OCI-LY7 (cell line): ENCODE measurements around the gene CRYL1. TPM values are rescaled to one million over a fixed set of nuclear protein-coding genes. Genes with fewer than 3 reads are reported as not detected.

Experiments used
- BruUV-seq: library from RNA; stranded (reverse); fragments of 400-500 nt; replicated peaks from 2 replicates; lab custom pipeline; 2021; lab: Mats Ljungman, UMichigan
- CTCF ChIA-PET: fragments of 300-600 bp; sonication (Branson Sonifier 250); formaldehyde crosslinking; loops from one replicate; lab custom pipeline; 2022; ENCODE audit warnings: antibody characterized with exemption; ENCODE audit not compliant: unreplicated experiment; lab: Charles Lee
- POLR2A ChIA-PET: fragments of 300-600 bp; sonication (Branson Sonifier 250); formaldehyde crosslinking; loops from one replicate; lab custom pipeline; 2022; ENCODE audit warnings: antibody characterized with exemption; lab: Charles Lee
- DNase-seq: peaks from one replicate; pipeline ENCODE4 v3.0.0-alpha.2; 2015; ENCODE audit warnings: low spot score
- H2AFZ ChIP-seq: fragments of 200-600 bp; sonication (generic), shearing (Covaris generic); 2 replicates; pipeline ENCODE4 v1.6.1; 2014; ENCODE audit warnings: mild to moderate bottlenecking, antibody characterized with exemption, low read length, moderate library complexity
- H3K27ac ChIP-seq: fragments of 200-600 bp; sonication (generic); 2 replicates; pipeline ENCODE4 v1.5.1; 2014; ENCODE audit warnings: mixed run types, low read depth, mild to moderate bottlenecking, moderate library complexity, low read length, inconsistent platforms; ENCODE audit not compliant: poor library complexity, severe bottlenecking
- H3K36me3 ChIP-seq: fragments of 200-600 bp; sonication (generic); 2 replicates; pipeline ENCODE4 v1.6.1; 2014; ENCODE audit warnings: mild to moderate bottlenecking, antibody characterized with exemption, low read length, moderate library complexity, mixed read lengths; ENCODE audit not compliant: insufficient read depth
- H3K4me1 ChIP-seq: fragments of 200-600 bp; sonication (generic); 2 replicates; pipeline ENCODE4 v1.5.1; 2014; ENCODE audit warnings: mild to moderate bottlenecking, low read length; ENCODE audit not compliant: insufficient read depth, poor library complexity, severe bottlenecking
- H3K4me2 ChIP-seq: fragments of 200-600 bp; sonication (generic); 2 replicates; pipeline ENCODE4 v1.6.1; 2014; ENCODE audit warnings: mild to moderate bottlenecking, low read length
- H3K4me3 ChIP-seq: fragments of 200-600 bp; sonication (generic); 2 replicates; pipeline ENCODE4 v1.5.1; 2014; ENCODE audit warnings: mild to moderate bottlenecking, low read depth, low read length; ENCODE audit not compliant: poor library complexity, severe bottlenecking
- H3K79me2 ChIP-seq: fragments of 200-600 bp; sonication (generic); 2 replicates; pipeline ENCODE4 v1.6.1; 2016; ENCODE audit warnings: low read depth, mild to moderate bottlenecking, low read length, moderate library complexity, mixed read lengths; ENCODE audit not compliant: insufficient read depth
- H3K9me2 ChIP-seq: fragments of 200-600 bp; sonication (generic); 2 replicates; pipeline ENCODE4 v1.6.1; 2016; ENCODE audit warnings: mild to moderate bottlenecking, low read length, mixed read lengths; ENCODE audit not compliant: insufficient read depth
- H3K9me3 ChIP-seq: fragments of 200-600 bp; sonication (generic); 2 replicates; pipeline ENCODE4 v1.6.1; 2014; ENCODE audit warnings: mild to moderate bottlenecking, mixed run types, low read length, mixed read lengths
- H4K20me1 ChIP-seq: fragments of 200-600 bp; sonication (generic); 2 replicates; pipeline ENCODE4 v1.6.1; 2014; ENCODE audit warnings: mild to moderate bottlenecking, antibody characterized with exemption, low read length, moderate library complexity, mixed read lengths; ENCODE audit not compliant: insufficient read depth
- CTCF ChIP-seq: fragments of 200-600 bp; sonication (generic); conservative IDR thresholded peaks from 2 replicates; pipeline ENCODE4 v1.5.1; 2014; ENCODE audit warnings: mild to moderate bottlenecking, antibody characterized with exemption, low read length, moderate library complexity, mixed read lengths
- EZH2phosphoT487 ChIP-seq: fragments of 200-600 bp; sonication (generic); IDR thresholded peaks from 2 replicates; pipeline ENCODE4 v1.6.1; 2018; ENCODE audit warnings: low read depth, borderline replicate concordance, mild to moderate bottlenecking, mixed run types, antibody characterized with exemption, low read length, moderate library complexity, mixed read lengths
- intact Hi-C: fragments of 100-400 bp; cut with micrococcal nuclease; formaldehyde crosslinking; loops from one replicate; pipeline ENCODE4 v1.10.0; 2022; ENCODE audit not compliant: unreplicated experiment
- total RNA-seq, 2 experiments: library from RNA; depleted of rRNA in 1 of 2; stranded (reverse); fragments of >200 nt in 1 of 2; shearing (Covaris generic) in 1 of 2; gene quantifications; 2 replicates each; pipeline ENCODE4 v1.2.3, GENCODE V29; 2014 to 2022

The CRYL1 gene
- total RNA-seq, 2 experiments from 2014 or later, result not detected

GRCh38 chr13:20373861-20374260 lies 151.8 kb downstream of the CRYL1 start:
- ChIA-PET POLR2A (no interaction called here), CTCF (no interaction called here)
- TF ChIP-seq EZH2phosphoT487 (no peak), CTCF (no peak)
- no peaks in the 10 kb centered on the region for H3K36me3 ChIP-seq
- H3K9me2 ChIP-seq, result no peaks in the 10 kb centered on the region
- no peaks in the 10 kb centered on the region for H3K4me1 ChIP-seq
- BruUV-seq, result no TSS peak
- H2AFZ ChIP-seq, result no peak overlapping the region
- intact Hi-C loops, result no loop called here
- DNase-seq, result no peak
- H3K4me2 ChIP-seq, result no peak overlapping the region
- no peaks in the 10 kb centered on the region for H3K79me2 ChIP-seq
- no peak overlapping the region for H3K4me3 ChIP-seq
- no peaks in the 10 kb centered on the region for H4K20me1 ChIP-seq
- H3K27ac ChIP-seq, result no peak overlapping the region
- H3K9me3 ChIP-seq, result no peaks in the 10 kb centered on the region

- ChIA-PET CTCF (no interaction called here), POLR2A (no interaction called here)
- intact Hi-C loops, result no loop called here
- no peak for TF ChIP-seq CTCF
- TF ChIP-seq EZH2phosphoT487, result no peak
- H3K79me2 ChIP-seq, result no peaks in the 10 kb centered on the region
- no peak overlapping the region for H3K27ac ChIP-seq
- no peaks in the 10 kb centered on the region for H3K36me3 ChIP-seq
- no peaks in the 10 kb centered on the region for H3K9me2 ChIP-seq
- no peaks in the 10 kb centered on the region for H3K9me3 ChIP-seq
- no peaks in the 10 kb centered on the region for H3K4me1 ChIP-seq
- no peak overlapping the region for H3K4me3 ChIP-seq
- BruUV-seq, result no TSS peak
- no peaks in the 10 kb centered on the region for H4K20me1 ChIP-seq
- H2AFZ ChIP-seq, result no peak overlapping the region
- no peak overlapping the region for H3K4me2 ChIP-seq
- no peak for DNase-seq
Observed at GRCh38 chr13:20371825-20372224, 153.8 kb downstream of the CRYL1 start.

- no TSS peak for BruUV-seq
- Histone ChIP-seq H2AFZ (no peak overlapping the region), H3K36me3 (no peaks in the 10 kb centered on the region), H3K79me2 (no peaks in the 10 kb centered on the region), H3K27ac (no peak overlapping the region), H3K9me3 (no peaks in the 10 kb centered on the region), H4K20me1 (no peaks in the 10 kb centered on the region), H3K9me2 (no peaks in the 10 kb centered on the region), H3K4me2 (no peak overlapping the region), H3K4me3 (no peak overlapping the region), H3K4me1 (no peaks in the 10 kb centered on the region)
- CTCF ChIA-PET, result no interaction called here
- no peak for DNase-seq
- TF ChIP-seq CTCF (no peak), EZH2phosphoT487 (no peak)
- intact Hi-C loops, result no loop called here
- POLR2A ChIA-PET, result interaction anchor here (0.7 kb wide), 1 partner anchor 80 kb away, joined by 4 read pairs; no protein-coding TSS in a partner anchor
Observed at GRCh38 chr13:20370815-20371421, 154.7 kb downstream of the CRYL1 start.
